SK-N-SH (cell line): ENCODE data around the gene PLCB1.
"Not testable (repeated sequence)": the region's sequence is repeated elsewhere in the genome, so short reads cannot be mapped to it uniquely, and the experiment has no call there.

Experiments used
- MXI1 ChIP-seq: IDR thresholded peaks from 2 replicates; pipeline ENCODE4 v1.6.1; 2012; ENCODE audit warnings: mild to moderate bottlenecking, low read depth, low read length, improper control_type of control experiment
- POLR2AphosphoS5 ChIP-seq: IDR thresholded peaks from 2 replicates; pipeline ENCODE4 v1.6.1; 2012; ENCODE audit warnings: low read depth, low read length
- RCOR1 ChIP-seq: fragments of 150-350 bp; IDR thresholded peaks from 2 replicates; pipeline ENCODE4 v1.6.1; 2017; ENCODE audit warnings: antibody characterized with exemption, low read length
- TF ChIP-seq, protein P1 (sequence below): fragments of 200-600 bp; sonication (generic); IDR thresholded peaks from 2 replicates; pipeline ENCODE4 v1.6.1; 2017; ENCODE audit warnings: antibody characterized with exemption, mild to moderate bottlenecking, moderate library complexity

DNA sequence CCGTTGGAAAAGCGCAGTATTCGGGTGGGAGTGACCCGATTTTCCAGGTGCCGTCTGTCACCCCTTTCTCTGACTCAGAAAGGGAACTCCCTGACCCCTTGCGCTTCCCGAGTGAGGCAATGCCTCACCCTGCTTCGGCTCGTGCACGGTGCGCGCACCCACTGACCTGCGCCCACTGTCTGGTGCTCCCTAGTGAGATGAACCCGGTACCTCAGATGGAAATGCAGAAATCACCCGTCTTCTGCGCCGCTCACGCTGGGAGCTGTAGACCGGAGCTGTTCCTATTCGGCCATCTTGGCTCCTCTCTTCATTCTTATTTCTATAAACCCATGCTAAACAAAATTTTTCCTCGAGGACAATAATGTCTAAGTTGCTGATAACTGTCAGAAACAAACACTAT is 17.5 kb upstream of the PLCB1 start:
- TF ChIP-seq MXI1, POLR2AphosphoS5, RCOR1: not testable (repeated sequence)
- TF ChIP-seq, protein P1, sequence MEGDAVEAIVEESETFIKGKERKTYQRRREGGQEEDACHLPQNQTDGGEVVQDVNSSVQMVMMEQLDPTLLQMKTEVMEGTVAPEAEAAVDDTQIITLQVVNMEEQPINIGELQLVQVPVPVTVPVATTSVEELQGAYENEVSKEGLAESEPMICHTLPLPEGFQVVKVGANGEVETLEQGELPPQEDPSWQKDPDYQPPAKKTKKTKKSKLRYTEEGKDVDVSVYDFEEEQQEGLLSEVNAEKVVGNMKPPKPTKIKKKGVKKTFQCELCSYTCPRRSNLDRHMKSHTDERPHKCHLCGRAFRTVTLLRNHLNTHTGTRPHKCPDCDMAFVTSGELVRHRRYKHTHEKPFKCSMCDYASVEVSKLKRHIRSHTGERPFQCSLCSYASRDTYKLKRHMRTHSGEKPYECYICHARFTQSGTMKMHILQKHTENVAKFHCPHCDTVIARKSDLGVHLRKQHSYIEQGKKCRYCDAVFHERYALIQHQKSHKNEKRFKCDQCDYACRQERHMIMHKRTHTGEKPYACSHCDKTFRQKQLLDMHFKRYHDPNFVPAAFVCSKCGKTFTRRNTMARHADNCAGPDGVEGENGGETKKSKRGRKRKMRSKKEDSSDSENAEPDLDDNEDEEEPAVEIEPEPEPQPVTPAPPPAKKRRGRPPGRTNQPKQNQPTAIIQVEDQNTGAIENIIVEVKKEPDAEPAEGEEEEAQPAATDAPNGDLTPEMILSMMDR = not testable (repeated sequence)
